PC-9 (cell line): ENCODE measurements around the gene KIF26A.

Source experiments
- CTCF ChIP-seq: fragments of 200-600 bp; sonication (generic); conservative IDR thresholded peaks from 2 replicates; pipeline ENCODE4 v1.6.1; 2017; ENCODE audit warnings: mixed run types, antibody characterized with exemption, mild to moderate bottlenecking, moderate library complexity
- EZH2 ChIP-seq: fragments of 200-600 bp; sonication (generic); IDR thresholded peaks from 2 replicates; pipeline ENCODE4 v1.8.0; 2017; ENCODE audit warnings: antibody characterized with exemption, low read depth

- TF ChIP-seq EZH2 (no peak), CTCF (no peak)
These were observed 48.2 kb upstream of the KIF26A start for GRCh38 chr14:104090071-104090748.
